Memory B cell (primary cell): Measurements from ENCODE around the gene FSD2.

Experiments
- ATAC-seq: fragments of 150-1000 bp; cut with Tn5 transposase; 2 replicates; pipeline ENCODE4 v1.10.0; 2021; ENCODE audit warnings: low read depth, mild to moderate bottlenecking, moderate library complexity
- DNase-seq, 2 donors: peaks; one replicate each; pipeline ENCODE4 v3.0.0; 2022; ENCODE audit warnings: low spot score in 2 of 2
- H3K27ac Mint-ChIP-seq: one replicate; pipeline ENCODE4 v1.8.0; 2022; ENCODE audit warnings: mild to moderate bottlenecking, moderate library complexity, mixed read lengths
- H3K27me3 Mint-ChIP-seq: one replicate; pipeline ENCODE4 v1.8.0; 2022; ENCODE audit warnings: mixed read lengths
- H3K36me3 Mint-ChIP-seq: one replicate; pipeline ENCODE4 v1.8.0; 2022; ENCODE audit warnings: mild to moderate bottlenecking, mixed read lengths
- H3K4me1 Mint-ChIP-seq: one replicate; pipeline ENCODE4 v1.8.0; 2022; ENCODE audit warnings: mixed read lengths
- H3K4me3 Mint-ChIP-seq: one replicate; pipeline ENCODE4 v1.8.0; 2022; ENCODE audit warnings: mild to moderate bottlenecking, moderate library complexity, mixed read lengths
- H3K9me3 Mint-ChIP-seq: one replicate; pipeline ENCODE4 v1.8.0; 2022; ENCODE audit warnings: mixed read lengths

Gene FSD2

GRCh38 chr15:82763361-82764116 is 42.3 kb downstream of the FSD2 start:
- ATAC-seq (no peak), DNase-seq (no peak)
- Mint-ChIP-seq H3K27me3 (no peaks in the 10 kb centered on the region), H3K27ac (no peak overlapping the region), H3K4me3 (no peak overlapping the region), H3K4me1 (peaks cover 15% of the 10 kb centered on the region), H3K9me3 (peaks cover 4% of the 10 kb centered on the region), H3K36me3 (peaks cover 31% of the 10 kb centered on the region)

- Mint-ChIP-seq H3K4me1 (peaks cover 30% of the 10 kb centered on the region), H3K4me3 (peak overlapping the region; percentile 99), H3K9me3 (no peaks in the 10 kb centered on the region), H3K36me3 (peaks cover 27% of the 10 kb centered on the region), H3K27ac (peak overlapping the region; percentile 93), H3K27me3 (no peaks in the 10 kb centered on the region)
- ATAC-seq = no peak
- no peak for DNase-seq
Measured at GRCh38 chr15:82751308-82751707, 54.6 kb downstream of the FSD2 start.

- Mint-ChIP-seq H3K4me1 (peaks cover 26% of the 10 kb centered on the region), H3K27me3 (no peaks in the 10 kb centered on the region), H3K4me3 (peak overlapping the region; percentile 99), H3K36me3 (peaks cover 23% of the 10 kb centered on the region), H3K9me3 (no peaks in the 10 kb centered on the region), H3K27ac (peak overlapping the region; percentile 93)
- no peak for DNase-seq
- peak; percentile 51 for ATAC-seq
Measured at GRCh38 chr15:82750831-82751180, 55.1 kb downstream of the FSD2 start.

GRCh38 chr15:82749951-82750830 is 55.7 kb downstream of the FSD2 start:
- H3K4me1 Mint-ChIP-seq = peaks cover 26% of the 10 kb centered on the region
- peak overlapping the region; percentile 93 for H3K27ac Mint-ChIP-seq
- peak; percentile 51 to 60 for DNase-seq
- H3K36me3 Mint-ChIP-seq = peaks cover 21% of the 10 kb centered on the region
- H3K27me3 Mint-ChIP-seq = no peaks in the 10 kb centered on the region
- ATAC-seq = peak; percentile 93
- H3K4me3 Mint-ChIP-seq = peak overlapping the region; percentile 99
- H3K9me3 Mint-ChIP-seq = no peaks in the 10 kb centered on the region

- ATAC-seq (no peak), DNase-seq (no peak)
- no peak overlapping the region for H3K27ac Mint-ChIP-seq
- peaks cover 26% of the 10 kb centered on the region for H3K4me1 Mint-ChIP-seq
- no peaks in the 10 kb centered on the region for H3K9me3 Mint-ChIP-seq
- H3K36me3 Mint-ChIP-seq = peaks cover 10% of the 10 kb centered on the region
- no peak overlapping the region for H3K4me3 Mint-ChIP-seq
- H3K27me3 Mint-ChIP-seq = no peaks in the 10 kb centered on the region
Measured at GRCh38 chr15:82748315-82748714, 57.6 kb downstream of the FSD2 start.

GRCh38 chr15:82743810-82744209 is 62.1 kb downstream of the FSD2 start:
- Mint-ChIP-seq H3K4me1 (peaks cover 3% of the 10 kb centered on the region), H3K9me3 (no peaks in the 10 kb centered on the region), H3K36me3 (no peaks in the 10 kb centered on the region), H3K27me3 (no peaks in the 10 kb centered on the region), H3K4me3 (no peak overlapping the region), H3K27ac (no peak overlapping the region)
- DNase-seq (no peak), ATAC-seq (no peak)

DNA sequence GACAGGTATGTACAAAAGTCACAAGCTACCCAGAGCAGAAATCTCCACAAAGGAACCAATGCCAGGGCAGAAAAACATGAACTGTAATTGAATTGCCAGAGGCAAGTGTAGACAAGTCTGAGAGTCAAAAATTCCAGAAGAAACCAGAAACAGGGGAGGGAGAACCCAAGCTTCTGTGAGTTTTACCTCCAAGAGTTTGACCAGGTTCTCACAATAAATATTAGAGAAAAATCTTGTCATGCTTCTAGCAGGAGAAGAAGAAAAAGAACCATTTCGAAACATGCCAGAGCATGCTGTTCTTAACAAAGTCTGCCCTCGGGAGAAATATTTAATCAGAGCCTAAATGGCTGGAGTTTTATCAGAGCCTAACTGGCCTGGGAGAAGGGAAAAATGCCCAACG is 63.7 kb downstream of the FSD2 start:
- H3K27ac Mint-ChIP-seq = no peak overlapping the region
- DNase-seq (no peak), ATAC-seq (no peak)

GRCh38 chr15:82739086-82739485 is 66.8 kb downstream of the FSD2 start:
- Mint-ChIP-seq H3K4me3 (no peak overlapping the region), H3K27me3 (no peaks in the 10 kb centered on the region), H3K4me1 (no peaks in the 10 kb centered on the region), H3K36me3 (peaks cover 16% of the 10 kb centered on the region), H3K27ac (no peak overlapping the region), H3K9me3 (no peaks in the 10 kb centered on the region)
- DNase-seq = no peak
- ATAC-seq = no peak

More for the DNA sequence above, 63.7 kb downstream of the FSD2 start:
- Mint-ChIP-seq H3K4me1 (no peaks in the 10 kb centered on the region), H3K9me3 (no peaks in the 10 kb centered on the region), H3K4me3 (no peak overlapping the region), H3K27me3 (no peaks in the 10 kb centered on the region), H3K36me3 (peaks cover 8% of the 10 kb centered on the region)

GRCh38 chr15:82737975-82738374 is 67.9 kb downstream of the FSD2 start:
- ATAC-seq (no peak), DNase-seq (no peak)
- H3K27me3 Mint-ChIP-seq = no peaks in the 10 kb centered on the region
- H3K36me3 Mint-ChIP-seq = peaks cover 17% of the 10 kb centered on the region
- no peak overlapping the region for H3K4me3 Mint-ChIP-seq
- no peak overlapping the region for H3K27ac Mint-ChIP-seq
- no peaks in the 10 kb centered on the region for H3K4me1 Mint-ChIP-seq
- no peaks in the 10 kb centered on the region for H3K9me3 Mint-ChIP-seq

DNA sequence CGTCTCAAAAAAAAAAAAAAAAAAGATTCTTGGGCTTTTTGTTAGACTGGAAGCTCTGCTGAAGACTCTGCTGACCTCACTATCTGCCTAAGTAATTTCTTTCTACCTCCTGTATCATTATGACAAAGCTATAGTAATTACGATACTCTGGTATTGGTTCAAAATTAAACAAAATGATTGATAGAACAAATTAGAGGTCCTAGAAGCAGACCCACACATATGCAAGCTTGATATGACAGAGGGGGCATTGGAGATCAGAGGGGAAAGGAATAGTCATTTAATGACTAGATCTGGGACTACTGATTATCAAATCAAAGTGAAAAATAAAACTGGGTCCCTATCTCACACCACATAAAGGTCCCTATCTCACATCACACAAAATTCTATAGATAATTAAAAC is 74.3 kb downstream of the FSD2 start:
- Mint-ChIP-seq H3K36me3 (peaks cover 36% of the 10 kb centered on the region), H3K27me3 (no peaks in the 10 kb centered on the region), H3K27ac (no peak overlapping the region), H3K4me3 (no peak overlapping the region), H3K4me1 (no peaks in the 10 kb centered on the region), H3K9me3 (no peaks in the 10 kb centered on the region)
- no peak for ATAC-seq
- DNase-seq = no peak

DNA sequence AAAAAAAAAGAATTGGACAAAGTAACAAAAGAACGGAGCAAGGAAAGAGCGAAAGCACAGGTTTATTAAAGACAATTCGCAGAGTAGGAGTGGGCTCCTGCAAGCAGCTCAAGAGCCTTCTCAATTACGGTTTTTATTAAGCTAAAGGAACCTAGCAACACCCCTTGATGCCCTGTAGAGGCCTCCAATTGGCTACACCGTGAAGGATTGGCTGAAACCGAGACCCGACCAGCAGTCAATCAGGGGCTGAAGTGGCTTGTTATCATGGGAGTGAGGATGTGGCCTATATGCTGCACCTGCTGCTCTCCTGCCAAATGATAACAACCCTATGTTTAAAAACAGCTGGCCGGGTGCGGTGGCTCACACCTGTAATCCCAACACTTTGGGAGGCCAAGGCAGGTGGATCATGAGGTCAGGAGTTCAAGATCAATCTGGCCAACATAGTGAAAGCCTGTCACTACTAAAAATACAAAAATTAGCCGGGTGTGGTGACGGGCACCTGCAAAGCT is 75.8 kb downstream of the FSD2 start:
- Mint-ChIP-seq H3K4me1 (no peaks in the 10 kb centered on the region), H3K4me3 (no peak overlapping the region), H3K9me3 (no peaks in the 10 kb centered on the region), H3K27ac (no peak overlapping the region), H3K36me3 (peaks cover 31% of the 10 kb centered on the region), H3K27me3 (no peaks in the 10 kb centered on the region)
- DNase-seq = no peak
- no peak for ATAC-seq

DNA sequence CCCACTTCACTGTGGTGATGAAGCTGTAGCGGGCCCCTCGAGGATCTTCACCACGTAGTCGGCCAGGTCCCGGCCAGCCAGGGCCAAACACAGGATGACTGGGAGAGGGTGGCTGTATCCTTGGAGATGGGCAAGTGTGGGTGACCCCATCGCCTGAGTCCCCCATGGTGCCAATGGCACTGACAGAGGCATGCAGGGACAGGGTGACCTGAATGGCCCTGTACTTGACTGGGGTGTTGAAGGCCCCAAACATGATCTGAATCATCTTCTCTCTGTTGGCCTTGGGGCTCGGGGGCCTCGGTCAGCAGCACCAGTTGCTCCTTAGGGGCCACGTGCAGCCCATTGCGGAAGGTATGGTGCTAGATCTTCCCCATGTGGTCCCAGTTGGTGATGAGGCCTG is 79.1 kb downstream of the FSD2 start:
- H3K27me3 Mint-ChIP-seq = no peaks in the 10 kb centered on the region
- no peaks in the 10 kb centered on the region for H3K9me3 Mint-ChIP-seq
- no peak overlapping the region for H3K27ac Mint-ChIP-seq
- H3K36me3 Mint-ChIP-seq = peaks cover 19% of the 10 kb centered on the region
- no peak for ATAC-seq
- no peak overlapping the region for H3K4me3 Mint-ChIP-seq
- DNase-seq = no peak
- H3K4me1 Mint-ChIP-seq = no peaks in the 10 kb centered on the region

GRCh38 chr15:82715003-82715402 is 90.9 kb downstream of the FSD2 start:
- Mint-ChIP-seq H3K27ac (no peak overlapping the region), H3K36me3 (peaks cover 7% of the 10 kb centered on the region), H3K4me1 (no peaks in the 10 kb centered on the region), H3K27me3 (peaks cover 20% of the 10 kb centered on the region), H3K4me3 (no peak overlapping the region), H3K9me3 (peaks cover 10% of the 10 kb centered on the region)
- no peak for ATAC-seq
- no peak for DNase-seq

- H3K27ac Mint-ChIP-seq = no peak overlapping the region
- peaks cover 20% of the 10 kb centered on the region for H3K27me3 Mint-ChIP-seq
- H3K4me3 Mint-ChIP-seq = no peak overlapping the region
- H3K36me3 Mint-ChIP-seq = peaks cover 7% of the 10 kb centered on the region
- no peak for ATAC-seq
- H3K9me3 Mint-ChIP-seq = peaks cover 10% of the 10 kb centered on the region
- no peak for DNase-seq
- no peaks in the 10 kb centered on the region for H3K4me1 Mint-ChIP-seq
Measured at GRCh38 chr15:82714016-82714415, 91.9 kb downstream of the FSD2 start.
